OCI-LY3 (cell line): ENCODE data around the gene PSMD9.
A peak's percentile ranks its signal among the peaks of the same experiment; 100 is the strongest.
"Not testable (repeated sequence)": the region's sequence is repeated elsewhere in the genome, so short reads cannot be mapped to it uniquely, and the experiment has no call there.

Source experiments
- H2AFZ ChIP-seq: fragments of 200-600, 300-600 bp; shearing (Covaris generic); 2 replicates; pipeline ENCODE4 v1.6.0; 2014; ENCODE audit warnings: antibody characterized with exemption, low read depth, low read length
- H3K27ac ChIP-seq: fragments of 200-600, 300-600 bp; sonication (generic); 2 replicates; pipeline ENCODE4 v1.5.1; 2014; ENCODE audit warnings: mild to moderate bottlenecking, low read length, moderate library complexity, mixed read lengths
- H3K27me3 ChIP-seq: fragments of 200-600, 300-600 bp; sonication (generic); 2 replicates; pipeline ENCODE4 v1.6.1; 2014; ENCODE audit warnings: low read depth, low read length, mixed read lengths
- H3K36me3 ChIP-seq: fragments of 200-600, 300-600 bp; sonication (generic); replicated peaks from 2 replicates; pipeline ENCODE3; 2014; ENCODE audit warnings: low read depth, low read length, mixed read lengths
- H3K4me1 ChIP-seq: fragments of 300-600, 200-600 bp; sonication (generic); 2 replicates; pipeline ENCODE4 v1.6.1; 2014; ENCODE audit warnings: low read length, mixed read lengths
- H3K4me2 ChIP-seq: fragments of 200-600, 300-600 bp; sonication (generic); 2 replicates; pipeline ENCODE4 v1.6.1; 2014; ENCODE audit warnings: low read length, mixed read lengths
- H3K4me3 ChIP-seq: fragments of 300-600, 200-600 bp; sonication (generic); 2 replicates; pipeline ENCODE4 v1.5.1; 2014; ENCODE audit warnings: antibody characterized with exemption, mild to moderate bottlenecking, low read length, moderate library complexity
- H3K79me2 ChIP-seq: fragments of 300-600, 200-600 bp; shearing (Covaris generic); 2 replicates; pipeline ENCODE4 v1.6.1; 2014; ENCODE audit warnings: mild to moderate bottlenecking, low read length, mixed read lengths
- H3K9ac ChIP-seq: fragments of 300-600, 200-600 bp; shearing (Covaris generic); 2 replicates; pipeline ENCODE4 v1.6.0; 2014; ENCODE audit warnings: mild to moderate bottlenecking, low read length, moderate library complexity
- H3K9me3 ChIP-seq: fragments of 200-600, 300-600 bp; shearing (Covaris generic); 2 replicates; pipeline ENCODE4 v1.6.1; 2014; ENCODE audit warnings: low read length, mixed read lengths; ENCODE audit not compliant: insufficient read depth
- H4K20me1 ChIP-seq: fragments of 200-600, 300-600 bp; sonication (generic); 2 replicates; pipeline ENCODE4 v1.6.1; 2016; ENCODE audit warnings: low read length, mixed read lengths; ENCODE audit not compliant: insufficient read depth
- CTCF ChIP-seq: fragments of 200-600, 300-600 bp; sonication (generic); IDR thresholded peaks from 2 replicates; pipeline ENCODE4 v1.5.1; 2014; ENCODE audit warnings: antibody characterized with exemption, low read length, low read depth
- EZH2phosphoT487 ChIP-seq: fragments of 200-600 bp; shearing (Covaris generic); IDR thresholded peaks from 2 replicates; pipeline ENCODE4 v1.6.1; 2018; ENCODE audit warnings: antibody characterized with exemption, mixed run types, low read depth

The PSMD9 gene

GRCh38 chr12:121843236-121843982 lies 45.2 kb upstream of the PSMD9 start:
- no peak overlapping the region for H3K9ac ChIP-seq
- no peaks in the 10 kb centered on the region for H3K36me3 ChIP-seq
- no peaks in the 10 kb centered on the region for H3K27me3 ChIP-seq
- no peak overlapping the region for H2AFZ ChIP-seq
- H3K4me1 ChIP-seq: peaks cover 15% of the 10 kb centered on the region
- H3K4me2 ChIP-seq: no peak overlapping the region
- no peak overlapping the region for H3K27ac ChIP-seq
- no peaks in the 10 kb centered on the region for H3K9me3 ChIP-seq
- H3K79me2 ChIP-seq: no peaks in the 10 kb centered on the region
- TF ChIP-seq CTCF: no peak
- no peak for TF ChIP-seq EZH2phosphoT487
- no peaks in the 10 kb centered on the region for H4K20me1 ChIP-seq
- H3K4me3 ChIP-seq: no peak overlapping the region

DNA sequence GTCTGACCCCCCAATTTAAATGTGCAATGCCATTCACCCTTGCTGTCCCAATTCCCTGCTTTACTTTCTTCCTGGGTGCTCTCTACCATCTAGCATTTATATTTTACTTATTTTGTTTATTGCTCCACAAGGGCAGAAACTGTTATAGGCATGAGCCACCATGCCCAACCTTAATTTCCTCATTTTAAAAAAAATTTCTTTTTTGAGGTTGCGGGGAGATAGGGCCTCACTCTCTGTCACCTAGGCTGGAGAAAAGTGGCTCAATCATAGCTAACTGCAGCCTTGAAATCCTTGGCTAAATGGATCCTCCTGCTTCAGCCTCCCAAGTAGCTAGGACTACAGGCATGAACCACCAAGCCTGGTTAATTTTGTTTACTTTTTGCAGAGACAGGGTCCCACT lies 42.9 kb upstream of the PSMD9 start:
- no peak overlapping the region for H3K4me3 ChIP-seq
- no peaks in the 10 kb centered on the region for H3K36me3 ChIP-seq
- TF ChIP-seq EZH2phosphoT487 (no peak), CTCF (no peak)
- H3K9ac ChIP-seq: 0 out of 2 replicates have a peak overlapping the region, but pooled peaks have one; percentile 16
- peaks cover 19% of the 10 kb centered on the region for H3K4me1 ChIP-seq
- no peaks in the 10 kb centered on the region for H3K27me3 ChIP-seq
- no peak overlapping the region for H3K27ac ChIP-seq
- peak overlapping the region; percentile 34; the same call in 1 of the 2 replicates for H3K4me2 ChIP-seq
- no peaks in the 10 kb centered on the region for H3K9me3 ChIP-seq
- no peaks in the 10 kb centered on the region for H4K20me1 ChIP-seq
- no peaks in the 10 kb centered on the region for H3K79me2 ChIP-seq
- H2AFZ ChIP-seq: no peak overlapping the region; the same call in 1 of the 2 replicates

- H4K20me1 ChIP-seq: no peaks in the 10 kb centered on the region
- TF ChIP-seq EZH2phosphoT487 (no peak), CTCF (no peak)
- H3K27ac ChIP-seq: no peak overlapping the region
- H3K27me3 ChIP-seq: 0 out of 2 replicates have a peak, but pooled peaks cover under 1% of the 10 kb centered on the region
- no peaks in the 10 kb centered on the region for H3K9me3 ChIP-seq
- no peak overlapping the region for H3K4me3 ChIP-seq
- H3K4me1 ChIP-seq: peaks cover 19% of the 10 kb centered on the region
- no peak overlapping the region; the same call in 1 of the 2 replicates for H2AFZ ChIP-seq
- peak overlapping the region; percentile 64 for H3K4me2 ChIP-seq
- H3K36me3 ChIP-seq: no peaks in the 10 kb centered on the region
- no peaks in the 10 kb centered on the region for H3K79me2 ChIP-seq
- no peak overlapping the region; the same call in 1 of the 2 replicates for H3K9ac ChIP-seq
These were observed 39.4 kb upstream of the PSMD9 start for GRCh38 chr12:121849211-121849610.

- Histone ChIP-seq H3K9me3 (no peaks in the 10 kb centered on the region), H3K4me3 (peak overlapping the region; percentile 24), H2AFZ (peak overlapping the region; percentile 13; the same call in 1 of the 2 replicates), H3K36me3 (no peaks in the 10 kb centered on the region), H3K4me2 (peak overlapping the region; percentile 64), H4K20me1 (no peaks in the 10 kb centered on the region), H3K27me3 (peaks cover 5% of the 10 kb centered on the region), H3K79me2 (no peaks in the 10 kb centered on the region), H3K9ac (no peak overlapping the region; the same call in 1 of the 2 replicates), H3K4me1 (peaks cover 19% of the 10 kb centered on the region), H3K27ac (no peak overlapping the region)
- TF ChIP-seq EZH2phosphoT487: no peak
- no peak for TF ChIP-seq CTCF
These were observed 38.9 kb upstream of the PSMD9 start for GRCh38 chr12:121849665-121850064.

- not testable (repeated sequence) for H3K79me2 ChIP-seq
These were observed 36.2 kb upstream of the PSMD9 start for GRCh38 chr12:121852392-121852791.

More at GRCh38 chr12:121852392-121852791, 36.2 kb upstream of the PSMD9 start:
- not testable (repeated sequence) for H4K20me1 ChIP-seq, H3K4me3 ChIP-seq, H3K9ac ChIP-seq, H3K27ac ChIP-seq, H3K4me2 ChIP-seq, H3K9me3 ChIP-seq, H2AFZ ChIP-seq, H3K36me3 ChIP-seq
- H3K27me3 ChIP-seq: peaks cover 18% of the 10 kb centered on the region
- H3K4me1 ChIP-seq: peaks cover 34% of the 10 kb centered on the region
